Stimulated activated CD8-positive, alpha-beta memory T cell treated with anti-CD3 and anti-CD28 coated beads, Interleukin-12 subunit alpha, Interleukin-12 subunit beta, amount 100 ng/mL, for 1 hour (primary cell): Measurements from ENCODE around the gene MEF2D.
A peak's percentile ranks its signal among the peaks of the same experiment; 100 is the strongest.

Experiments used
- DNase-seq: peaks from one replicate; pipeline ENCODE4 v3.0.0-alpha.2; 2020; ENCODE audit warnings: low read depth

The MEF2D gene

DNA sequence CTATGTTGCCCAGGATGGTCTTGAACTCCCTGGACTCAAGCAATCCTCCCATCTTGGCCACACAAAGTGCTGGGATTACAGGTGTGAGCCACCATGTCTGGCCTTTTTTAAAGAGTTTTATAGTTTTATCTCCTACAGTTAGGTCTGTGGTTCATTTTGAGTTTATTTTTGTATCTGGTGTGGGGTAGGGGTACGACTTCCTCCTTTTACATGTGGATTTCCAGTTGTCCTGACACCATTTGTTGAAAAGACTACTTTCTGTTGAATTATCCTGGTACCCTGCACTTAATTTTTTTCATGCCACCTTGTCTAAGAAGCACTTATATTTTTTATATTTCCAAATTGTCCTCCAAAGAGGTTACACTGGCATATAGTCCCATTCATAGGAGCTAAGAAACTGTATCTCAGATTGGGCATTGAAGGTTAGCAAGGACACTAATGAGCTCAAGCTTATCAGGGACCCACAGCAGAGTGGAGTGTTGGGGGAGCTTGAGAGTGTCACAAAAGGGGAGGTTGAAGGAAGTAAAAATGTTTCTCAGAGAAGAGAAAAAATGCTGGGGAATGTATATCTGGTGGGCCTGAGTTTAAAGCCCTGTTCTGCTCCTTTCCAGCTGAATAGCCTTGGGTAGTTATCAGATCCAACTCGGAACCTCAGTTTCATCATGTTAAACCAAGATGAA is 23.4 kb upstream of the MEF2D start:
- no peak for DNase-seq

DNA sequence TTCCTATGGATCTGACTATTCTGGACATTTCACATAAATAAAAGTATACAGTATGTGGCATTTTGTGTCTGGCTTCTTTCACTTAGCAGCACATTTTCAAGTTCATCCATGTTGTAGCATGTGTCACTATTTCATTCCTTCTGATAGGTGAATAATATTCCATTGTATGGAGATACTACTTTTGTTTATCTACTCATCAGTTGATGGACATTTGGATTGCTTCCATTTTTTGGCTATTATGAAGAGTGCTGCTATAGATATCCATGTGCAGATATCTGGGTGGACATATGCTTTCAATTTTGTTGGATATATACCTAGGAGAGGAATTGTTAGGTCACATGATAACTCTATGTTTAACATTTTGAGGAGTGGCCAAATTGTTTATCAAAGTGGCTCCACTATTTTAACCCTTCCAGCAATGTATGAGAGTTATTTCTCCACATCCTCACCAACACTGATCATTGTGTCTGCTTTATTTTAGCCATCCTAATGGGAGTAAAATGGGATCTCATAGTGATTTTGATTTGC is 21.9 kb upstream of the MEF2D start:
- DNase-seq = no peak

DNA sequence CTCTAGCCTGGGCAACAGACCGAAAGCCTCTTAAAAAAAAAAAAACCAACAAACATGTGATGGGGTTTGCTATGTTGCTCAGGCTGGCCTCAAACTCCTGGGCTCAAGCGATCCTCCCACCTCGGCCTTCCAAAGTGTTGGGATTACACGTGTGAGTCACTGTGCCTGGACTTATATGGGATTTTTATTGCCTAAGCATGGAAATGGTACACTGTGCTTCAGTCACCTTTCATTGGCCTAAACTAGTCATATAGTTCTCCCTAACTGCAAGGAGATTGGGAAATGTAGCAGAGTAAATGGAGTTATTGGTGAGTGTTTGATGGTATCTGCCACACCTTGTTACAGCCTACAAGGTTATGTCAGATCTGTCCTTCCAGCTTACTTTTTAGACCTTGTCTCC is 17.2 kb upstream of the MEF2D start:
- no peak for DNase-seq

DNA sequence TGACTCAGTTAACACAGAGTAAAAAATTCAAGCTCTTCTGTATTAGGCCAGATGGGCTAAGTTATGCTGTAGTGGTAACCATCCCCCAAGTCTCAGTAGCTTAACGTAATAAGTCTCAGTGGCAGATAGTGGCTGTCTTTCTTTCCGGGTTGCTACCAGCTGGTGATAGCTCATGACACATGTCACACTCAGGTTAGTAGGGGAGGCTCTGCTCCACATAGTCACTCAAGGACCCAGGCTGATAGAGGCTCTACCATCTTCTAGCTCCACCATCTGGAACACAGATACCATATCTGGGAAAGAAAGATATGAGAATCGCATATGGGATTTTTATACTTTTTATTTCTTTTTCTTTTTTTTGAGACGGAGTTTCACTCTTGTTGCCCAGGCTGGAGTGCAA is 16.2 kb upstream of the MEF2D start:
- no peak for DNase-seq

DNA sequence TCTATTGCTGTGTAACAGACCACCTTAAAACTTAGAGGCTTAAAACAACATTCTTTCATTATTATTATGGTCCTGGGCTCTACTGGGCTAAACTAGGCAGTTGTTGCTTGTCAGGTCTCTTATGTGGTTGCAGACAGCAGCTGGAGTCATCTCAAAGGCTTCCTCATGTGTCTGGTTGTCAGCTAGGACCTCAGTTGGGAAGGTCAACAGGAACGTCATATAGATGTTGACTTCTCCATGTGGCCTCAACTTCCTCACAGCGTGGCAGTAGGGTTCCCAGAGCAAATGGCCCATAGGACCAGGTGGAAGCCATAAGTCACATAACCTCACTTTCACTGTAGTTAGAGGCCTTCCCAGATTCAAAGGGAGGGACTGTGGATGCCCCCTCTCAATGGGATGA is 15.4 kb upstream of the MEF2D start:
- DNase-seq = no peak

DNA sequence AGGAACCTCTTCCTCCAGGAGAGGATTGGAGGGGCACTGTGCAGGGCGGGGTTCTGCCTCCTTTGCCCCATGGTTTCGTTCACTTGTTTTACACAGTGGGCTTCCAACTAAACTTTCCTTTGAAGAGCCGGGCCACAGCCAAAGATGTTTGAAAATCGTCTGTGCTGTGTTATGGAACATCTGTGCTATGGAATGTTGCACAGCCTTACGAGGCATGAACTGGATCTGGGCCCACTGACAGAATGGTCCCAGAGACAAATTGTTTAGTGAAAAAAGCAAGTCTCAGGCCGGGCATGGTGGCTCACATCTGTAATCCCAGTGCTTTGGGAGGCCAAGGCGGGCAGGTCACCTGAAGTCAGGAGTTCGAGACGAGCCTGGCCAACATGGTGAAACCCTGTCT is 12.6 kb upstream of the MEF2D start:
- no peak for DNase-seq

DNA sequence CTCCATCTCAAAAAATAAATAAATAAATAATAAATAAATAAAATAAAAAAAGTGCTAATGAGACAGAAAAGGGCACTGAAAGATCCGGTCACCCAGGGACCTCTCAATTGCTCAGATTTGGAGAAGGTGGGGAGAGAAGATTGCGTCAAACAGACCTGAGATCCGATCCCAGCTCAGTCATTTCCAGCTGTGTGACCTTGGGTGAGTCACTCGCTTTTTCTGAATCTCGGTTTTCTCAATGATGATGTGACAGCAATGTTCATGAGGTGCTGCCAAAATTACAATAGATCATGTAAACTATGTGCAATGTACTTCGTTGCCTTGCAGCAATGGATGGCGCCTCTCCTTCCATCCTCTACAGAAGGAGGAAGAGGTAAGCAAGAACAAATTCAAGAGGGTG is 11.1 kb upstream of the MEF2D start:
- DNase-seq = no peak

DNA sequence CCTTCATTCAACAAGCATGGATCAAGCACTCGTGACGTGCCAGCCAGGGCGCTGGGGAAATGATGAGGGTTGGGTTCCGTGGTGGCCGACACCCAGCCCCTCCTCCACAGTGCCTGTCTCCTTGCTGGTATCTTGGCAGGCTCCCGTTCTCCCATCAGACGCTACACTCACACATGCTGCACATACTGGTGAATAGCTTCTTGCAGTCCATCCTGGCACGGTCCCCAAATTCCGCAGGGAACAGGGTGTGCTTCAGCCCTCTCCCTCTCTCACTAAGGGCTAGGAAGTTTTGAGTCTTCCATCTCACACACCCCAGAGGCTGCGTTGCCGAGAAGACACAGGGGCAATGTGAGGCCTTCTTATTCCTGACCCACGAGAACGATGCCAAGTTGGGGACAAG is 10.1 kb upstream of the MEF2D start:
- DNase-seq = no peak

DNA sequence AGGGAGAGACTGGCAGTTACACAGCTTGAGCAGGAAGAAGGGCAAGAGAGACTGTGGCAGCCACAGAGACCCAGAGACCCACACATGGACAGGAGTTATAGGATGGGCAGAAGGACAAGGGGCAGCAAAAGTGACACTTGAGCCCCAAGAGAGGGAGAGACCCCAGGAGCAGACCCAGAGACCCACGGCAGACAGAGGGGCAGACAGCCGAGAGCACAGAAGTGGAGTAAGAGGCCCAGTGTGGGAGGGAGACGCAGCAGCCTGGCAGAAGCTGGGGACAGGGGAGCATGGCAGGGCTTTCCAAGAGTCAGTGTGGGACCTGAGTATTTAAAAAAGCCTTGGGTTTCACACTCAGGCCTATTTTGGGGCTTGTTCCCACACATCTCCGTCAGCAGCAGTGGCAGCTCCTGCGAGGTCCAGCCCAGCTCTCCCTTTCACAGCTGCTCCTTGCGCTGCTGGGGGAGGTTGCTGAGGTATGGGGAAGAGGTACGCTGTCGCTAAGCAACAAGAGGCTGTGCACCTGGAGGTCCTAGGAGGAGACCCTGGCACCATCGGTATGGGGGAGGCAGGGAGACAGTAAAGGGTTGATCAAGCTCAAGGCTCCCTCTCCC is 9.0 kb upstream of the MEF2D start:
- no peak for DNase-seq

DNA sequence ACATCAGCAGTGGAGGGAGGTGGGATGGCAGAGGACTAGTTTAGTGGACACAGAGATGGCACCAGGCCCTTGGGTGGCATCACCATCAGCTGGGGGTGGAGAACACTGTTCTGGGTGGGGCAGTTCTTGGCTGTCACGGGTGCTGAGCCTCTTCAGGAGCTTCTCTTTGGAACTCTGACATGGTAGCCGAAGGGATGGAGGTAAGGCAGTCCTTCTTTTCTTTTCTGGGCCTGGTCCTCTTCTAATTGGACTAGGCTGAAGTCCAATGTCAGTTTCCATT is 8.3 kb upstream of the MEF2D start:
- DNase-seq = no peak

DNA sequence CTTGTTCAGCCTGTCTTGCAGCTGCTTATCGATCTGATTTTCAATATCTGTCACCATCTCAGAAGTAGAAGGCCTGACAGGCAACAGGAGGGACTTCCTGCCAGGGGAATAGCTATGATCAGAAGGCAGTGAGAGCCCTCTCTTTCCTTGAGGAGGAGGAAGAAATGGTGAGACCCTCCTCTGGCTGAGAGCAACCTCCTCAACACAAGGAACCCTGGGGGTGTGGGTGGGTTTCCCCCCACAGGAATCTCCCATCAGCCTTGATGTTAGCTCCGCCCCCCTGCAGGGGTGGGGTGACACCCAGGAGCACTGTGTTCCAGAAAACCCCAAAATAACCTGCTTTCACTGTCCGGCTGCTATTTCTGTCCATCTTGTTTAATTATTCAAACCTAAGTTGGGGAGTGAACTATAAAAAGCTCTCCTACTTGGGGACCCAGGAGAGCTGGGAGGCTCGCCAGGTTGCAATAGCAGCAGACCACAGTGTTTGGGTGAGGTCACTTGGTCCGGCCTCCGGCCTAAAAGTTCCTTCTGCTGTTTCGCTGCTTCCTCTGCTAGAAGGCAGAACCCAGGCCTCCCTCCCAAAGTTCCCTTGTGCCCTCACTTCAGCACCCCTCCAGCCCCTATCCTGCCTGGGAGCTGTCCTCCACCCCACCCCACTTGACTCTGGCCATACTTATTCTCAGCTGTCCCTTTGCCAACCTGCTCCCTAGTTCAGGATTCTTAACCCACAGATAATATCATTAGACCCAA is 7.8 kb upstream of the MEF2D start:
- DNase-seq = no peak

DNA sequence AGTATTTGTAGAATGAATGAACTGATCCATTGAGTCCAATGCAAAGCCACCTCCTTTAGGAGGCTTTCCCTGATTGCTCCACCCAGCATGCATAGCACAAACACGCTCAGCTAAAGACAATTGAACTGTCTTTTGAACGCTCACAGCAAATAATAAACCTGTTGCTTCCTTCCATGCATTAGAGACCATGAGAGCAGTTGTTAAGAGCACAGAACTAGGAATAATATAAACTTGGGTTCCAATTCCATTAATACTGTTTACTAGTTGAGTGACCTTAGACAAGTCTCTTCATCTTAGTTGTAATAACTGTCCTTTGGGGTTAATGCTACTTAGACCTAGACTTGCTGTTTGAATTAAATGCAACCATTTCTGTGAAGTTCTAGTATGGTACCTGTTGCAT is 5.9 kb upstream of the MEF2D start:
- no peak for DNase-seq

DNA sequence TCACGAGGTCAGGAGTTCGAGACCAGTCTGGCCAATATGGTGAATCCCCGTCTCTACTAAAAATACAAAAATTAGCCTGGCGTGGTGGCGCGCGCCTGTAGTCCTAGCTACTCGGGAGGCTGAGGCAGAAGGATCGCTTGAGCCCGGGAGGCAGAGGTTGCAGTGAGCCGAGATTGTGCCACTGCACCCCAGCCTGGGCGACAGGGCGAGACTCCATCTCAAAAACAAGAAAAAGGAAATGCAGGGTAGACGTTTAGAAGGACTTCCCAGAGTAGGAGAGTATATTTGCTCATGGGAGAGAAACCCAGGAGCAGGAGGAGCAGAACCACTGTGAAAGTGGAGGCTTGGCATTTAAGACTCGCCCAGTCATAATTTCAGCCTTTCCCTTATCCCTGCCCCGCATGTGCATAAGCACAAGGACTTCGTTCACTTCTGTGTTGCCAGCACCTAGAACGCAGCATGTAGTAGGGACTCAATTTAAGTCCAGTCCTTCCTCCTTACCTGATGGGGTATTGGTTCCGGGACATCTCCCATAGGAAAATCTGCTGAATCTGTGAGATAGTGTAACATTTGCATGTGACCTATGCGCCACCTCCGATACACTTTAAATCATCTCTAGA is 5.2 kb upstream of the MEF2D start:
- no peak for DNase-seq

DNA sequence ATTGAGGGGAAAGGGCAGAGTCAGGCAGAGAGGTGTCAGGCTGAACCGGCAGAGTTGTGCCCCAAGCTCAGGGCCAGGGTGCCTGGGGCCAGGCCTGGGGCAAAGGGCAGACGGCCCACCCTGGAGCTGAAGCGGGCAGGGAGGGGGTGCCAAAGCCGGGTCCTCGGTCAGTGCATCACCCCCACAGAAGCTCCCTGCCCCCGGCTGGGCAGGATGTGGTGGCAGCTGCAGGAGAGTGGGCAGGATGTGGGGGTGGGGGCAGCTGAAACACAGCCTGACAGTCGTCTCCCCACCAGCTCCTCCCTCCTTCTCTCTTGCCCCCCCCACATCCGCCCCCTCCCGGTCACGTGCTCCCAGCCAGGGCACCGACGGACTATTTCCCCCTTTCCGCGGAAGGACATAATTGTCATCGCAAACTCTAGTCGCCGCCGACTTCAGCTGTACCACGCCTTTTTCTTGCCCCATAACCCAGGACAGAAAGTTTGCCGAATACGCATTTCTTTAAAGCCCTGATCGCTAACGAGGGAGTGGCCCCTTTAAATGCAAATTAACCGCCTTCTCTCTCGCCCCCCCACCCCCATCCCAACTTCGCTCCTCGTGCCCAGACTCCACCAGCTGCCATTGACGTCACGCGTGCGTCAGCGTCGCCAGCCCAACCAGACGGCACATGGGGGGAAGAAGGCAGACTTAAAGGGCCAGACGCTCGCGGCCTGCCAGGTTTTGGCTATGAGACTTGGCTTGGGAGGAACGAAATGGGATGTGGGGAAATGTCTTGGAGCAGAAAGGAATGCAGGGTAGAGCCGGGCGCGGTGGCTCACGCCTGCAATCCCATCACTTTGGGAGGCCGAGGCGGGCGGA is 4.5 kb upstream of the MEF2D start:
- DNase-seq = peak; percentile 96

DNA sequence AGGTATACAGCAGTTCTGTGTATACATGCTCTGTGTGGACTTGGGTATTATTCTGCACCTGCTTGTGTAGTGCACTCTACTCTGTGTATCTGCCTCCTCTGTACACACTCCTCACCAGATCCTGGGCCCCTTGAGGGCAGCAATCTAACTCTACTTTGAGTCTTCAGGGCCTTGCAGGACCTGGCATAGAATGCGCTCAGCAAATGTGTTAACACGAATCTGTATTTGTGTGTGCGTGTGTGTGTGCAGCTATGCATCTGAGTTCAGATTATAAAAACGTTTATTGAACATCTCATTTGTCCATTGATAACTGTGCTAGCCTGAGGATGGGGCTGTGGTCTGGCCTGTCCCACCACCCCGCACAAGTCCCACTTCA is 3.9 kb upstream of the MEF2D start:
- DNase-seq = no peak

DNA sequence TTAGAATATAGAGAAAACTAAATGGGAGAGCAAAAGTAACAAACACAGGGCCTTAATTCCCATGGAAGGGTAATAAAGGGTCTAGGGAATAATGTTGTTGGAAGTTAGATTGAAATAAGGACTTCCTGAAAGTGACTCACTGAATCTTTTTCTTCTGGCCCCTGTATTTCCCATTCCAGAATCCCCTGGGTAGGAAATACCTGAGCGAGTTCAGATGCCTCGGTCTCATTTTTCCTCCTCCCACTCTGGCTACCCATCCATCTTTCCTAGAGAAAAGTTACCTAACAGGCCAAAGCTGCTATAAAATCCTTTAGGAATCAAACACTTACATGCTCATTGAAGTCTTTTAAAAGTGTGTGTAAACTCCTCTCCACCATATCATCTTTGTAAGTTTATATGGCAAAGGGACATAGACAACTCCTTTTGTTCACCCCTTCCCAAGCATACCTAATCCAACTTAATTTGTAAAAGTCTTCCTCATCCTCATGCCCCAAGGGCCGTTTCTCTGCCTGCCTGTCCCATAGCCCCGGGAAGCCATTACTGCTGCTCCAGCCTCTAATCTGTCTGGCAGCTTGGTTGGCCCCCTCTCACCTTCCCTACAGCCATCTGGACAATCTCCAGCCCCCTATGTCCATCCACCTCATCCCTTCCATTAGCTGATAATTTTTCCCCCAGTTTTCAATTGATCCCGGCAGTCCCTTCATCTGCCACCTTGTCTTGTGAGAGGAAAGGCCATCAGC is 3.3 kb upstream of the MEF2D start:
- DNase-seq = no peak

DNA sequence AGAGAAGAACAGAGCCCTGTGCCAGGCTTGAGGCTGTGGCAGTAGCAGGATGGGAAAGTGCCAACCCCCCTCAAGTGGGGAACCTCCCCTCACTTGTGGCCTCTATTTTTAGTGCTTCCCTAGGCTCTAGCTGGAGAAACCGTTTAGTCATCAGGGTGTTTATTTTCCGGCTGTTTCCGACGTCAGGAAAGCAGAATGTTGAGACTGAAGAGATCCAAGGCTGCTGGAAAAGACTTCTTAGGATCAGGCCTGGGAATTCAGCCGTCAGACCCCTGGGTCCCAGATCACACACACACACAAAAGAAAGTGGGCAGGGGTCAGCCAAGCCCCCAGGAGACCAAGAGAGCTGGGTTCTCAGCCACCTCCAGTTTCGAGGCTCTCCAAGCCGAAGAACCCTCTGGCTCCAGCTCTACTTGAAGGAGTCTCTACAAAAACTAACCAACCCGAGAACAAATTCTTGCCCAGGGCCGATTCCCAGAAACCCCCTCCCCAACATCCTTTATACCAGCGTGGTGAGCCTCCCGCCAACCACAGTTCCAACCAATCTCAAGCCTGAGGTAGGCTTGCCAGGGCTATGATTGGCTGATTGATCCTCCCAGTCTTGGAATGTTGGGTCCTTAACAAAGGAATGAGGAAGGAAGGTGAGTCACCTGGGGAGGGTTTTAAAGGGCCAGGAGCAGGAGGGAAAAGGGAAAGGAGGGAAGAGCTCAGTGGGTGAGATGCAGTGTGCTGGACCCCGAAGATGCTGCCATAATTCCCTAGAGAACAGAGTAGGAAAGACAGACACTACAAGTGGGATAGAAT is 2.5 kb upstream of the MEF2D start:
- no peak for DNase-seq

DNA sequence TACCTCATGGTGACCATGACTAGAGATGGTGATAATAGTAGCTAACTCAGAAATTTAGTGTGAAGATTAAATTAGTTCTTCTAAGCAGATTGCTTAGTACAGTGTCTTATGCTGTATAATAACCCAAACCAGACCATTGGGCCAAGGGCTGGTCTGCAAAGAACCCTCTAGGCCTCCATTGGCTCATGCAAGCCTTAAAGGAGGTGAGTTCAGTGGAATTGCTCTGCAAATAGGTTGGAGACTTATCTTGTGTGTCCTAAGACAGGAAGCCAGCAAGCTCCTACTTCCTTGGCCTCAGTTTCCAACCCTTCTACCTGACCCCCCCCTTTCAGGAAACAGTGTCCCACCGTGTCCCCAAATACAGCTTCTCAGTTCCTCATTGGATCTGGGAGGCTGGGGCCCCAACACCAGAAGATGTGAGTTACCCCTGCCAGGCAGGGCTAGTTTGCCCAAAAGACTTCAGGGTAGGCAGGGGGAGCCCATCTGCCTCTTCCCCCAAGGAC is 1.9 kb upstream of the MEF2D start:
- no peak for DNase-seq

DNA sequence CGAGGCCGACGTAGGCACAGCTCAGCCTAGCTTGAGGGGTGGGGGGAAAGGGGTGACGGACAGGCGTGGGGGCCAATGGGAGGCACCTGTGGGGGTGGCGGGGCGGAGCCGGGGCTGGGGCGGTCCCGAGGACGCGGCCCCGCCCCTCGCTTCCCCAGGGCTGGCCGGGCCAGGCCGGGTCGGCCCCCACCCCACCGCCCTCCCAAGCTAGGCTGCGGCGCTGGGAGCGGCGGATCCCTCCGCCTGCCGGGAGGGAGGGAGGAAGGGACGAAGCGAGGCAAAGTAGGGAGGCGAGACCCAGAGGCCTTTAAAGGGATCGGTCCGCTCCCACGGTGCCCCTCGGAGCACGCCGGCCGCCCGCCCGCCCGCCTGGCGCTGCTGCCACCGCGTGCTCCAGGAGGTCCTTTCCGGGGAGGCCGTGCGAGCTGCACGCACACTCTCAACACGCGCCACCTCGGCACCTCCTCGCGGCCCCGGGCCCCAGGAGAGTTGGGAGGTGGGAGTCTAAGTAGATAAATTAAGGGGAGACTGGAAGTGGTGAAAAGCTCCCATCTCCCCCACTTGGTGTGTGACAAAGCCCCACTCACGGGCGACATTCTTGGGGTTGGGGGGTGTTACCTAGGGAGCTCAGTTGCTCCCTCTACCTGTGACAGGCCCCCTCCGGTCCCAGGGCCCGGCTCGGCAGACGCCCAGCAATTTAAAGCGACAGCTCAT is 375 bp upstream of the MEF2D start:
- peak; percentile 90 for DNase-seq
